ENCODE measurements around the gene KCNQ1.

DNA sequence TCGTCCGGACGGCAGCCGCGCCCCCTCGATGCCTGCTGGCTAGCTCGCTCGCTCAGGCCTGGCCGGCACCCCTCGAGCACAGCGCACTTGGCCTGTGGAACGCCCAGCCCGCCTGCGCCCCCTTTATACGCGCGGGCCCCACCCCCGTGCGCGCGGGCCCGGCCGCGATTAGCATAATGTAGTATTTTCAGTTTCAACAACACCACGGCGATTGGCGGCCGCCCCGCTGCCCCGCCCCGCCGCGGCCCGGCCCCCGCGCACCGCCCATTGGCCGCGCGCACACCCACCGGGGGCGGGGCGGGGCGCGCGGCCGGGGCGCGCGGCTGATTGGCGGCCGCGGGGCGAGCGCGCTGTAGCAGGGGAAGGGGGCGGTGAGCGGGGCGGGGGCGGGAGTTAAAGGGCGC lies 440.9 kb downstream of the KCNQ1 start, which contains the start of gene CDKN1C:
- TF ChIP-seq, protein P1, sequence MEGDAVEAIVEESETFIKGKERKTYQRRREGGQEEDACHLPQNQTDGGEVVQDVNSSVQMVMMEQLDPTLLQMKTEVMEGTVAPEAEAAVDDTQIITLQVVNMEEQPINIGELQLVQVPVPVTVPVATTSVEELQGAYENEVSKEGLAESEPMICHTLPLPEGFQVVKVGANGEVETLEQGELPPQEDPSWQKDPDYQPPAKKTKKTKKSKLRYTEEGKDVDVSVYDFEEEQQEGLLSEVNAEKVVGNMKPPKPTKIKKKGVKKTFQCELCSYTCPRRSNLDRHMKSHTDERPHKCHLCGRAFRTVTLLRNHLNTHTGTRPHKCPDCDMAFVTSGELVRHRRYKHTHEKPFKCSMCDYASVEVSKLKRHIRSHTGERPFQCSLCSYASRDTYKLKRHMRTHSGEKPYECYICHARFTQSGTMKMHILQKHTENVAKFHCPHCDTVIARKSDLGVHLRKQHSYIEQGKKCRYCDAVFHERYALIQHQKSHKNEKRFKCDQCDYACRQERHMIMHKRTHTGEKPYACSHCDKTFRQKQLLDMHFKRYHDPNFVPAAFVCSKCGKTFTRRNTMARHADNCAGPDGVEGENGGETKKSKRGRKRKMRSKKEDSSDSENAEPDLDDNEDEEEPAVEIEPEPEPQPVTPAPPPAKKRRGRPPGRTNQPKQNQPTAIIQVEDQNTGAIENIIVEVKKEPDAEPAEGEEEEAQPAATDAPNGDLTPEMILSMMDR (conservative IDR thresholded peaks at IDR 0.05; ENCODE audit: low read depth in 2 of 2): no peak
- TF ChIP-seq EZH2phosphoT487 (IDR thresholded peaks at IDR 0.05; ENCODE audit: unreplicated experiment) (no peak), ZNF114 (CRISPR knock-in tag; IDR thresholded peaks at IDR 0.05) (no peak), CREB1 (CRISPR knock-in tag; IDR thresholded peaks at IDR 0.05; ENCODE audit: low read depth) (0 out of 2 replicates have a peak, but pooled peaks have one; percentile 15), EZH2 (IDR thresholded peaks at IDR 0.05; ENCODE audit: low read depth, unreplicated experiment) (no peak), NANOG (IDR thresholded peaks at IDR 0.05; ENCODE audit: borderline replicate concordance) (no peak), POLR2AphosphoS5 (IDR thresholded peaks at IDR 0.05; ENCODE audit: low read depth) (peak; percentile 95), ZNF331 (CRISPR knock-in tag; IDR thresholded peaks at IDR 0.05; ENCODE audit: low read depth) (no peak), STAT1 (IDR thresholded peaks at IDR 0.05; ENCODE audit: unreplicated experiment) (no peak), JUNB (IDR thresholded peaks at IDR 0.05; ENCODE audit: unreplicated experiment) (no peak)
- TF ChIP-seq, protein P2, sequence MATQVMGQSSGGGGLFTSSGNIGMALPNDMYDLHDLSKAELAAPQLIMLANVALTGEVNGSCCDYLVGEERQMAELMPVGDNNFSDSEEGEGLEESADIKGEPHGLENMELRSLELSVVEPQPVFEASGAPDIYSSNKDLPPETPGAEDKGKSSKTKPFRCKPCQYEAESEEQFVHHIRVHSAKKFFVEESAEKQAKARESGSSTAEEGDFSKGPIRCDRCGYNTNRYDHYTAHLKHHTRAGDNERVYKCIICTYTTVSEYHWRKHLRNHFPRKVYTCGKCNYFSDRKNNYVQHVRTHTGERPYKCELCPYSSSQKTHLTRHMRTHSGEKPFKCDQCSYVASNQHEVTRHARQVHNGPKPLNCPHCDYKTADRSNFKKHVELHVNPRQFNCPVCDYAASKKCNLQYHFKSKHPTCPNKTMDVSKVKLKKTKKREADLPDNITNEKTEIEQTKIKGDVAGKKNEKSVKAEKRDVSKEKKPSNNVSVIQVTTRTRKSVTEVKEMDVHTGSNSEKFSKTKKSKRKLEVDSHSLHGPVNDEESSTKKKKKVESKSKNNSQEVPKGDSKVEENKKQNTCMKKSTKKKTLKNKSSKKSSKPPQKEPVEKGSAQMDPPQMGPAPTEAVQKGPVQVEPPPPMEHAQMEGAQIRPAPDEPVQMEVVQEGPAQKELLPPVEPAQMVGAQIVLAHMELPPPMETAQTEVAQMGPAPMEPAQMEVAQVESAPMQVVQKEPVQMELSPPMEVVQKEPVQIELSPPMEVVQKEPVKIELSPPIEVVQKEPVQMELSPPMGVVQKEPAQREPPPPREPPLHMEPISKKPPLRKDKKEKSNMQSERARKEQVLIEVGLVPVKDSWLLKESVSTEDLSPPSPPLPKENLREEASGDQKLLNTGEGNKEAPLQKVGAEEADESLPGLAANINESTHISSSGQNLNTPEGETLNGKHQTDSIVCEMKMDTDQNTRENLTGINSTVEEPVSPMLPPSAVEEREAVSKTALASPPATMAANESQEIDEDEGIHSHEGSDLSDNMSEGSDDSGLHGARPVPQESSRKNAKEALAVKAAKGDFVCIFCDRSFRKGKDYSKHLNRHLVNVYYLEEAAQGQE (IDR thresholded peaks at IDR 0.05; ENCODE audit: unreplicated experiment): no peak
- TF ChIP-seq, protein P3, sequence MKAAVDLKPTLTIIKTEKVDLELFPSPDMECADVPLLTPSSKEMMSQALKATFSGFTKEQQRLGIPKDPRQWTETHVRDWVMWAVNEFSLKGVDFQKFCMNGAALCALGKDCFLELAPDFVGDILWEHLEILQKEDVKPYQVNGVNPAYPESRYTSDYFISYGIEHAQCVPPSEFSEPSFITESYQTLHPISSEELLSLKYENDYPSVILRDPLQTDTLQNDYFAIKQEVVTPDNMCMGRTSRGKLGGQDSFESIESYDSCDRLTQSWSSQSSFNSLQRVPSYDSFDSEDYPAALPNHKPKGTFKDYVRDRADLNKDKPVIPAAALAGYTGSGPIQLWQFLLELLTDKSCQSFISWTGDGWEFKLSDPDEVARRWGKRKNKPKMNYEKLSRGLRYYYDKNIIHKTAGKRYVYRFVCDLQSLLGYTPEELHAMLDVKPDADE (IDR thresholded peaks at IDR 0.05): no peak
- TF ChIP-seq, protein P4, sequence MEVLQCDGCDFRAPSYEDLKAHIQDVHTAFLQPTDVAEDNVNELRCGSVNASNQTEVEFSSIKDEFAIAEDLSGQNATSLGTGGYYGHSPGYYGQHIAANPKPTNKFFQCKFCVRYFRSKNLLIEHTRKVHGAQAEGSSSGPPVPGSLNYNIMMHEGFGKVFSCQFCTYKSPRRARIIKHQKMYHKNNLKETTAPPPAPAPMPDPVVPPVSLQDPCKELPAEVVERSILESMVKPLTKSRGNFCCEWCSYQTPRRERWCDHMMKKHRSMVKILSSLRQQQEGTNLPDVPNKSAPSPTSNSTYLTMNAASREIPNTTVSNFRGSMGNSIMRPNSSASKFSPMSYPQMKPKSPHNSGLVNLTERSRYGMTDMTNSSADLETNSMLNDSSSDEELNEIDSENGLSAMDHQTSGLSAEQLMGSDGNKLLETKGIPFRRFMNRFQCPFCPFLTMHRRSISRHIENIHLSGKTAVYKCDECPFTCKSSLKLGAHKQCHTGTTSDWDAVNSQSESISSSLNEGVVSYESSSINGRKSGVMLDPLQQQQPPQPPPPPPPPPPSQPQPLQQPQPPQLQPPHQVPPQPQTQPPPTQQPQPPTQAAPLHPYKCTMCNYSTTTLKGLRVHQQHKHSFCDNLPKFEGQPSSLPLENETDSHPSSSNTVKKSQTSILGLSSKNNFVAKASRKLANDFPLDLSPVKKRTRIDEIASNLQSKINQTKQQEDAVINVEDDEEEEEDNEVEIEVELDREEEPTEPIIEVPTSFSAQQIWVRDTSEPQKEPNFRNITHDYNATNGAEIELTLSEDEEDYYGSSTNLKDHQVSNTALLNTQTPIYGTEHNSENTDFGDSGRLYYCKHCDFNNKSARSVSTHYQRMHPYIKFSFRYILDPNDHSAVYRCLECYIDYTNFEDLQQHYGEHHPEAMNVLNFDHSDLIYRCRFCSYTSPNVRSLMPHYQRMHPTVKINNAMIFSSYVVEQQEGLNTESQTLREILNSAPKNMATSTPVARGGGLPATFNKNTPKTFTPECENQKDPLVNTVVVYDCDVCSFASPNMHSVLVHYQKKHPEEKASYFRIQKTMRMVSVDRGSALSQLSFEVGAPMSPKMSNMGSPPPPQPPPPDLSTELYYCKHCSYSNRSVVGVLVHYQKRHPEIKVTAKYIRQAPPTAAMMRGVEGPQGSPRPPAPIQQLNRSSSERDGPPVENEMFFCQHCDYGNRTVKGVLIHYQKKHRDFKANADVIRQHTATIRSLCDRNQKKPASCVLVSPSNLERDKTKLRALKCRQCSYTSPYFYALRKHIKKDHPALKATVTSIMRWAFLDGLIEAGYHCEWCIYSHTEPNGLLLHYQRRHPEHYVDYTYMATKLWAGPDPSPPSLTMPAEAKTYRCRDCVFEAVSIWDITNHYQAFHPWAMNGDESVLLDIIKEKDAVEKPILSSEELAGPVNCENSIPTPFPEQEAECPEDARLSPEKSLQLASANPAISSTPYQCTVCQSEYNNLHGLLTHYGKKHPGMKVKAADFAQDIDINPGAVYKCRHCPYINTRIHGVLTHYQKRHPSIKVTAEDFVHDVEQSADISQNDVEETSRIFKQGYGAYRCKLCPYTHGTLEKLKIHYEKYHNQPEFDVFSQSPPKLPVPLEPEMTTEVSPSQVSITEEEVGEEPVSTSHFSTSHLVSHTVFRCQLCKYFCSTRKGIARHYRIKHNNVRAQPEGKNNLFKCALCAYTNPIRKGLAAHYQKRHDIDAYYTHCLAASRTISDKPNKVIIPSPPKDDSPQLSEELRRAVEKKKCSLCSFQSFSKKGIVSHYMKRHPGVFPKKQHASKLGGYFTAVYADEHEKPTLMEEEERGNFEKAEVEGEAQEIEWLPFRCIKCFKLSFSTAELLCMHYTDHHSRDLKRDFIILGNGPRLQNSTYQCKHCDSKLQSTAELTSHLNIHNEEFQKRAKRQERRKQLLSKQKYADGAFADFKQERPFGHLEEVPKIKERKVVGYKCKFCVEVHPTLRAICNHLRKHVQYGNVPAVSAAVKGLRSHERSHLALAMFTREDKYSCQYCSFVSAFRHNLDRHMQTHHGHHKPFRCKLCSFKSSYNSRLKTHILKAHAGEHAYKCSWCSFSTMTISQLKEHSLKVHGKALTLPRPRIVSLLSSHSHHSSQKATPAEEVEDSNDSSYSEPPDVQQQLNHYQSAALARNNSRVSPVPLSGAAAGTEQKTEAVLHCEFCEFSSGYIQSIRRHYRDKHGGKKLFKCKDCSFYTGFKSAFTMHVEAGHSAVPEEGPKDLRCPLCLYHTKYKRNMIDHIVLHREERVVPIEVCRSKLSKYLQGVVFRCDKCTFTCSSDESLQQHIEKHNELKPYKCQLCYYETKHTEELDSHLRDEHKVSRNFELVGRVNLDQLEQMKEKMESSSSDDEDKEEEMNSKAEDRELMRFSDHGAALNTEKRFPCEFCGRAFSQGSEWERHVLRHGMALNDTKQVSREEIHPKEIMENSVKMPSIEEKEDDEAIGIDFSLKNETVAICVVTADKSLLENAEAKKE (CRISPR knock-in tag; IDR thresholded peaks at IDR 0.05): no peak

All from GM23338 (cell line).